Activated CD4-positive, alpha-beta T cell treated with anti-CD3 and anti-CD28 coated beads, Interleukin-2, amount 10 ng/mL, durations not matched to agents 7 days and 5 days (primary cell): ENCODE measurements around the gene NPHP4. TPM values are rescaled to one million over a fixed set of nuclear protein-coding genes. Genes with fewer than 3 reads are reported as not detected.

Experiments
- CTCF ChIA-PET: fragments of 350-600 bp; sonication (Branson Sonifier 250); formaldehyde crosslinking; loops from one replicate; lab custom pipeline; 2021; ENCODE audit warnings: antibody characterized with exemption; lab: Charles Lee
- POLR2A ChIA-PET: fragments of 350-600 bp; sonication (Branson Sonifier 250); formaldehyde crosslinking; loops from one replicate; lab custom pipeline; 2021; ENCODE audit warnings: antibody characterized with exemption; lab: Charles Lee
- DNase-seq: peaks from one replicate; pipeline ENCODE4 v3.0.0-alpha.2; 2020
- H3K27ac Mint-ChIP-seq: one replicate; pipeline ENCODE4 v1.8.0; 2021; ENCODE audit warnings: mild to moderate bottlenecking, moderate library complexity, mixed read lengths
- H3K27me3 Mint-ChIP-seq: one replicate; pipeline ENCODE4 v1.8.0; 2021; ENCODE audit warnings: mixed read lengths
- H3K36me3 Mint-ChIP-seq: one replicate; pipeline ENCODE4 v1.8.0; 2021; ENCODE audit warnings: low read depth, mixed read lengths
- H3K4me1 Mint-ChIP-seq: one replicate; pipeline ENCODE4 v1.8.0; 2021; ENCODE audit warnings: mixed read lengths
- H3K4me3 Mint-ChIP-seq: one replicate; pipeline ENCODE4 v1.8.0; 2021; ENCODE audit warnings: mild to moderate bottlenecking, moderate library complexity, mixed read lengths
- H3K9me3 Mint-ChIP-seq: one replicate; pipeline ENCODE4 v1.8.0; 2021; ENCODE audit warnings: mixed read lengths
- total RNA-seq, 2 experiments: library from RNA; stranded (reverse); gene quantifications; one replicate each; pipeline ENCODE4 v1.2.3, GENCODE V29; 2021

NPHP4 gene
- total RNA-seq, 2 experiments from 2014 or later, result 14.6 to 16.1 TPM

- no peaks in the 10 kb centered on the region for H3K9me3 Mint-ChIP-seq
- DNase-seq, result no peak
- no peak overlapping the region for H3K4me3 Mint-ChIP-seq
- ChIA-PET POLR2A (no interaction called here), CTCF (interaction anchor here (1.1 to 1.2 kb wide), 2 partner anchors 7 to 11 kb away, joined by 3 read pairs; no protein-coding TSS in a partner anchor)
- no peak overlapping the region for H3K27ac Mint-ChIP-seq
- H3K36me3 Mint-ChIP-seq, result no peaks in the 10 kb centered on the region
- no peaks in the 10 kb centered on the region for H3K27me3 Mint-ChIP-seq
- no peaks in the 10 kb centered on the region for H3K4me1 Mint-ChIP-seq
These were observed 24.7 kb downstream of the NPHP4 start for GRCh38 chr1:5967351-5968160.

GRCh38 chr1:5966543-5967205 is 25.6 kb downstream of the NPHP4 start:
- no peaks in the 10 kb centered on the region for H3K27me3 Mint-ChIP-seq
- no peaks in the 10 kb centered on the region for H3K9me3 Mint-ChIP-seq
- POLR2A ChIA-PET, result no interaction called here
- no peaks in the 10 kb centered on the region for H3K4me1 Mint-ChIP-seq
- DNase-seq, result no peak
- no peak overlapping the region for H3K27ac Mint-ChIP-seq
- H3K4me3 Mint-ChIP-seq, result no peak overlapping the region
- CTCF ChIA-PET, result interaction anchor here (1.2 kb wide), 1 partner anchor 8 kb away, joined by 3 read pairs; no protein-coding TSS in a partner anchor
- H3K36me3 Mint-ChIP-seq, result no peaks in the 10 kb centered on the region

- Mint-ChIP-seq H3K27ac (no peak overlapping the region), H3K4me3 (no peak overlapping the region), H3K9me3 (no peaks in the 10 kb centered on the region), H3K27me3 (no peaks in the 10 kb centered on the region), H3K36me3 (peaks cover 3% of the 10 kb centered on the region), H3K4me1 (no peaks in the 10 kb centered on the region)
- POLR2A ChIA-PET, result no interaction called here
- DNase-seq, result no peak
- CTCF ChIA-PET, result no interaction called here
These were observed 26.6 kb downstream of the NPHP4 start for GRCh38 chr1:5965586-5966131.

- DNase-seq, result no peak
- no peaks in the 10 kb centered on the region for H3K9me3 Mint-ChIP-seq
- no peak overlapping the region for H3K4me3 Mint-ChIP-seq
- ChIA-PET CTCF (interaction anchor here (1.1 kb wide), 2 partner anchors 10 to 13 kb away, joined by 3 to 5 read pairs; no protein-coding TSS in a partner anchor), POLR2A (no interaction called here)
- peaks cover 3% of the 10 kb centered on the region for H3K36me3 Mint-ChIP-seq
- H3K27ac Mint-ChIP-seq, result no peak overlapping the region
- peaks cover 4% of the 10 kb centered on the region for H3K4me1 Mint-ChIP-seq
- H3K27me3 Mint-ChIP-seq, result no peaks in the 10 kb centered on the region
These were observed 29.7 kb downstream of the NPHP4 start for GRCh38 chr1:5962265-5963105.

- DNase-seq, result no peak
- peaks cover 6% of the 10 kb centered on the region for H3K4me1 Mint-ChIP-seq
- no peak overlapping the region for H3K4me3 Mint-ChIP-seq
- H3K27ac Mint-ChIP-seq, result no peak overlapping the region
- H3K36me3 Mint-ChIP-seq, result peaks cover 4% of the 10 kb centered on the region
- no peaks in the 10 kb centered on the region for H3K27me3 Mint-ChIP-seq
- CTCF ChIA-PET, result interaction anchor here (1.1 kb wide), 2 partner anchors 11 to 14 kb away, joined by 3 to 5 read pairs; no protein-coding TSS in a partner anchor
- POLR2A ChIA-PET, result no interaction called here
- no peaks in the 10 kb centered on the region for H3K9me3 Mint-ChIP-seq
These were observed 30.6 kb downstream of the NPHP4 start for GRCh38 chr1:5961601-5962000.

GRCh38 chr1:5960336-5960735 is 31.9 kb downstream of the NPHP4 start:
- Mint-ChIP-seq H3K27ac (no peak overlapping the region), H3K27me3 (no peaks in the 10 kb centered on the region), H3K4me3 (no peak overlapping the region), H3K9me3 (no peaks in the 10 kb centered on the region), H3K4me1 (peaks cover 14% of the 10 kb centered on the region), H3K36me3 (peaks cover 10% of the 10 kb centered on the region)
- DNase-seq, result no peak
- POLR2A ChIA-PET, result no interaction called here
- CTCF ChIA-PET, result no interaction called here

- Mint-ChIP-seq H3K9me3 (no peaks in the 10 kb centered on the region), H3K27me3 (no peaks in the 10 kb centered on the region), H3K27ac (no peak overlapping the region), H3K36me3 (peaks cover 15% of the 10 kb centered on the region), H3K4me1 (peaks cover 20% of the 10 kb centered on the region), H3K4me3 (no peak overlapping the region)
- POLR2A ChIA-PET, result interaction anchor here (0.6 kb wide), 1 partner anchor 75 kb away, joined by 4 read pairs; no protein-coding TSS in a partner anchor
- no peak for DNase-seq
- CTCF ChIA-PET, result no interaction called here
These were observed 32.5 kb downstream of the NPHP4 start for GRCh38 chr1:5959667-5960230.

- Mint-ChIP-seq H3K9me3 (no peaks in the 10 kb centered on the region), H3K4me3 (no peak overlapping the region), H3K27ac (no peak overlapping the region), H3K27me3 (no peaks in the 10 kb centered on the region), H3K36me3 (peaks cover 18% of the 10 kb centered on the region), H3K4me1 (peaks cover 25% of the 10 kb centered on the region)
- ChIA-PET POLR2A (interaction anchor here (0.6 kb wide), 1 partner anchor 74 kb away, joined by 4 read pairs; no protein-coding TSS in a partner anchor), CTCF (no interaction called here)
- DNase-seq, result no peak
These were observed 33.1 kb downstream of the NPHP4 start for GRCh38 chr1:5959087-5959486.

- H3K36me3 Mint-ChIP-seq, result peaks cover 18% of the 10 kb centered on the region
- no peak overlapping the region for H3K27ac Mint-ChIP-seq
- no peaks in the 10 kb centered on the region for H3K27me3 Mint-ChIP-seq
- CTCF ChIA-PET, result interaction anchor here (0.6 to 1.4 kb wide), 5 partner anchors 12 to 185 kb away, joined by 3 to 4 read pairs (median 3); no protein-coding TSS in a partner anchor
- POLR2A ChIA-PET, result no interaction called here
- no peak overlapping the region for H3K4me3 Mint-ChIP-seq
- no peaks in the 10 kb centered on the region for H3K9me3 Mint-ChIP-seq
- DNase-seq, result no peak
- peaks cover 25% of the 10 kb centered on the region for H3K4me1 Mint-ChIP-seq
These were observed 36.0 kb downstream of the NPHP4 start for GRCh38 chr1:5956022-5956830.

GRCh38 chr1:5955479-5955977 is 36.7 kb downstream of the NPHP4 start:
- no peak for DNase-seq
- Mint-ChIP-seq H3K27me3 (no peaks in the 10 kb centered on the region), H3K9me3 (no peaks in the 10 kb centered on the region), H3K27ac (peak overlapping the region; percentile 72), H3K36me3 (peaks cover 15% of the 10 kb centered on the region), H3K4me3 (no peak overlapping the region), H3K4me1 (peaks cover 25% of the 10 kb centered on the region)
- ChIA-PET CTCF (interaction anchor here (0.6 to 1.4 kb wide), 6 partner anchors 12 to 1320 kb away, joined by 3 to 5 read pairs (median 3); no protein-coding TSS in a partner anchor), POLR2A (interaction anchor here (0.6 kb wide), 1 partner anchor 18 kb away, joined by 7 read pairs; no protein-coding TSS in a partner anchor)

GRCh38 chr1:5954964-5955363 is 37.3 kb downstream of the NPHP4 start:
- Mint-ChIP-seq H3K9me3 (no peaks in the 10 kb centered on the region), H3K36me3 (peaks cover 15% of the 10 kb centered on the region), H3K4me3 (no peak overlapping the region), H3K4me1 (peaks cover 25% of the 10 kb centered on the region), H3K27me3 (no peaks in the 10 kb centered on the region), H3K27ac (no peak overlapping the region)
- POLR2A ChIA-PET, result interaction anchor here (0.6 kb wide), 2 partner anchors 17 to 438 kb away, joined by 3 to 7 read pairs; no protein-coding TSS in a partner anchor
- CTCF ChIA-PET, result interaction anchor here (0.6 to 1.0 kb wide), 2 partner anchors 35 to 1320 kb away, joined by 3 to 5 read pairs; no protein-coding TSS in a partner anchor
- DNase-seq, result peak; percentile 21
